Hematopoietic multipotent progenitor cell treated with erythropoietin and hydrocortisone succinate and interleukin-3 and kit ligand, for 15 days (in vitro differentiated cells): ENCODE data around the gene PACS2.

ENCODE experiments used
- DNase-seq: peaks from one replicate; pipeline ENCODE4 v3.0.0-alpha.2; 2015; ENCODE audit warnings: low spot score

PACS2 gene

GRCh38 chr14:105411017-105411941 is 96.7 kb downstream of the PACS2 start:
- peak; percentile 41 for DNase-seq

- no peak for DNase-seq
Observed at GRCh38 chr14:105411985-105412770, 97.6 kb downstream of the PACS2 start.

GRCh38 chr14:105412771-105413543 is 98.4 kb downstream of the PACS2 start:
- DNase-seq = no peak

- DNase-seq = no peak
Observed at GRCh38 chr14:105413544-105413886, 99.0 kb downstream of the PACS2 start.

- DNase-seq = peak; percentile 27
Observed at GRCh38 chr14:105414456-105415371, 100.2 kb downstream of the PACS2 start.

GRCh38 chr14:105415481-105416428 is 101.2 kb downstream of the PACS2 start:
- no peak for DNase-seq

- DNase-seq = no peak
Observed at GRCh38 chr14:105416671-105417070, 102.1 kb downstream of the PACS2 start.

- DNase-seq = no peak
Observed at GRCh38 chr14:105417690-105418121, 103.2 kb downstream of the PACS2 start.

- DNase-seq = no peak
Observed at GRCh38 chr14:105418269-105419194, 104.0 kb downstream of the PACS2 start.

GRCh38 chr14:105419195-105420091 is 104.9 kb downstream of the PACS2 start, which contains the start of gene MTA1:
MTA1 (plus strand) TSS chr14:105419827; CDS start chr14:105420036, 209 bp downstream.
- peak; percentile 37 for DNase-seq

GRCh38 chr14:105420101-105420973 is 105.8 kb downstream of the PACS2 start:
- no peak for DNase-seq

- no peak for DNase-seq
Observed at GRCh38 chr14:105420974-105421674, 106.6 kb downstream of the PACS2 start.

- DNase-seq = no peak
Observed at GRCh38 chr14:105421723-105422615, 107.4 kb downstream of the PACS2 start.

GRCh38 chr14:105422695-105423487 is 108.3 kb downstream of the PACS2 start:
- DNase-seq = no peak
